Activated T-helper 9 cell treated with anti-CD3 and anti-CD28 coated beads, Interleukin-2, amount 50 U/mL, for 16 hours (primary cell): Measurements from ENCODE around the gene UBN2.
"Not testable (repeated sequence)": the region's sequence is repeated elsewhere in the genome, so short reads cannot be mapped to it uniquely, and the experiment has no call there.

Source experiments
- DNase-seq: peaks from one replicate; pipeline ENCODE4 v3.0.0-alpha.2; 2020; ENCODE audit warnings: low read depth

The UBN2 gene

DNA sequence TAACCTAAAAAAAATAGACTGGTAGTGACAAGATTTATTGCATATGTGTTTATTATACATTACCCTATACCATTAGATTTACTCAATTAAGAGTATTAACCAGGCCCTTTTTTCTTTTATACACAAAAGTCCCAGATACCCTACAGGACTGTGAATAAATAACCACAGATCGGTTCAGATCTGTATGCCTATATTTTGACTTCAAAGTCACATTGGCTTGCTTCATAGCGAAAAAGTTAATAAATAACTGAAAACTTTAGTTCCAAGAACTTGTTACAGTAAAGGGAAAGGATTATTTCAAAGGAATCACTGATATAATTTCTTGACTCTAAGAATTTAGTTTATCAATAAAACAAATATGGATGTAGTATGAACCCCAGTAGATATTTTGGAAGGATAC is 68.3 kb downstream of the UBN2 start:
- no peak for DNase-seq

DNA sequence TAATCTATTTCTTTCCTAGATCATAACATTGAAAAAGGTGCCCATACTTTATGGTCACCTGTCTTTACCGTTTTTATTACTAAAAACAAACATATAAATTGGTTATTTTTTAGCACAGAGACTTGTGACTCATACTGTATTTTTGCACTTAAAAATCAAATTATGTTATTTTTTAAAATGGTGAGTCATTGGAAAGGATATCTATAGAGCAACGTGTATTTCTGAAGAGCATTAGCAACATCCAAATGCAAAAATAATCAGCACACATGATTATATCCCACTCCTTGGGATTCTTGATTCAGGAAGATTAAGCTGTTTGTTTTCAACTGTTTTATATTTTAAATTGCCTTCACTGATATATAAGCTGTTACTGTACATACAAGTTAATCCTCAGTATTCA is 69.4 kb downstream of the UBN2 start:
- DNase-seq = no peak

- no peak for DNase-seq
Measured at GRCh38 chr7:139304517-139304916, 73.5 kb downstream of the UBN2 start.

GRCh38 chr7:139317939-139318505 is 87.0 kb downstream of the UBN2 start:
- no peak for DNase-seq

DNA sequence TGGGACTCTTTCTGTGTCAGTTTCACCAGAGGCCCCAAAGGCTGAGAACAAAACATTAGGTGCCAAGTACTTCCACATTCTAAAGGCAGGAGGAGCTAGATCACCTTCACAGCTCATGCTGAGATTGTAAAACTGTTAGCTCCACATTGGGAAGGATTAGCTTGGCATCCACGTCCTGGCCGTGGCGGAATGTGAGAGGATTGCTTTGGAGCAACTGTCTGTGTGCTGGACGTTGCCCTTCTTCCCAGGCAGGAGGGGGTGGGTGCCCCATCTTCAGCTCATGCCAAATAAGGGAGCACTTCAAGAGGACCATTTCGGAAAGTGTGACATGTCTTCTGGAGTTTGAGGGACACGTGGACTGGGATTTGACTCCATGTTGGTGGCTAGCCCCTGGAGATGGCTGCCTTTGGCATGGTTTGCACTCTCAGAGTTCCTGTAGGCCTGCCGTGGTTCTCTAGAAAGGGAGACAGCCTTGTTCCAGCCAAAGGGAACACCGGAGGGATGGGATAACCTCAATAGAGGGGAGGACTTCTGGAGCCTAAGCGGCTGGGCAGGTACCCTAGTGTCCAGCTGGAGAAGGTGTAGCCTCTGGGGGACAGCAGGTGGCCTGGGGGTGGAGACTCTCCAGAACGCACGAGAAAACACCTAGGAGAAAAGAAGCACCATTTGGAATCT is 90.2 kb downstream of the UBN2 start:
- no peak for DNase-seq

DNA sequence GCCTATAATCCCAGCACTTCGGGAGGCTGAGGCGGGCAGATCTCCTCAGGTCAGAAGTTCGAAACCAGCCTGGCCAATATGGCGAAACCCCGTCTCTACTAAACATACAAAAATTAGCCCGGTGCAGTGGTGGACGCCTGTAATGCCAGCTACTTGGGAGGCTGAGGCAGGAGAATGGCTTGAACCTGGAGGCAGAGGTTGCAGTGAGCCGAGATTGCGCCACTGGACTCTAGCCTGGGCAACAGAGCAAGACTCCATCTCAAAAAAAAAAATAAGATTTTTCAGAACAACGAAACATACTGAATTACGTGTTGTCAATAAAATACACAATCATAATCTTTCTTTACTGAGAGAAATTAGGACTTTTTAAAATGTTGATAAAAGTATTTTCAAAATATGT is 93.7 kb downstream of the UBN2 start:
- DNase-seq = not testable (repeated sequence)

GRCh38 chr7:139328375-139328774 is 97.3 kb downstream of the UBN2 start:
- no peak for DNase-seq

DNA sequence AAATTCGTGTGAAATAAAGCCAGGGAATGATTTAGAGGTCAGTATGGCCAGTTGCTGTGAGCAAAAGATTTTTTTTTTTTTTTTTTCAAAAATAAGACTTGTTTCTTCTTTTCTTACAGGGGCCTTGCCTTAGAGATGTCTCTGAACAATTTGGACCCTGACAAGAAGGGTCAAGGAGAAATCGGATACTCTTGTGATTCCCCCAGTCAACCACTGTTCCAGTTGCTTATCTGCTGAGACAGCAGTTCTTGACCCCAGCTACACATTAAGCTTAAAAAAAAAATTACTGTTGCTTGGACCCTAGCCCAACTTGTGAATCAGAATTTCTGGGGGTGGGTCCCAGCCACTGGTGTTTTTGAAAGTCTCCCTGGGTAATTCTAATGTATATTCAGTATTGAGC is 98.1 kb downstream of the UBN2 start:
- DNase-seq = no peak

DNA sequence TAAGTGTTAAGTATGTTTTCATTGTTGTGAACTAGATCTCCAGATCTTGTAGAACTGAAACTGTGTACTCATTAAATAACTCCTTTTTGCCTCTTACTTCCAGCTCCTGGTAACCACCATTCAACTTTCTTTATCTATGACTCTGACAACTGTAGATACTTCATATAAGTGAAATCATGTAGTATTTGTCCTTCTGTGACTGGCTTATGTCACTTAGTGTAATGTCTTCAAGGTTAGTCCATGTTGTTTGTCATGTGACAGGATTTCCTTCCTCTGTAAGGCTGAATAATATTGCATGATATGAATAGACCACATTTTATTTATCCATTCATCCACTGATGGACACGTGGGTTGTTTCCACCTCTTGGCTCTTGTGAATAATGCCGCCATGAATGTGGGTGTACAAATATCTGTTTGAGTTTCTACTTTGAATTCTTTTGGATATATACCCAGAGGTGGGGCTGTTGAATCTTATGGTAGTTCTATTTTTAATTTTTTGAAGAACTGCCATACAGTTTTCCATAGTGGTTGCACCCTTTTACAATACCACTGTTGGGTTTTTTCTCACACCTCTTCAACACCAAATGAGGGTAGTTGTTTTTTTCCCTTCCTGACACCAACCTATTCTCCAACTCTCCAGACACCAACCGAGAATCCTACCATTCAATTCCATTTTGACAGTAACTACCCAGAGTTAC is 99.4 kb downstream of the UBN2 start:
- DNase-seq = no peak

GRCh38 chr7:139332697-139333359 is 101.8 kb downstream of the UBN2 start:
- no peak for DNase-seq

- not testable (repeated sequence) for DNase-seq
Measured at GRCh38 chr7:139333443-139333842, 102.4 kb downstream of the UBN2 start.

- DNase-seq = no peak
Measured at GRCh38 chr7:139334399-139335150, 103.5 kb downstream of the UBN2 start.

DNA sequence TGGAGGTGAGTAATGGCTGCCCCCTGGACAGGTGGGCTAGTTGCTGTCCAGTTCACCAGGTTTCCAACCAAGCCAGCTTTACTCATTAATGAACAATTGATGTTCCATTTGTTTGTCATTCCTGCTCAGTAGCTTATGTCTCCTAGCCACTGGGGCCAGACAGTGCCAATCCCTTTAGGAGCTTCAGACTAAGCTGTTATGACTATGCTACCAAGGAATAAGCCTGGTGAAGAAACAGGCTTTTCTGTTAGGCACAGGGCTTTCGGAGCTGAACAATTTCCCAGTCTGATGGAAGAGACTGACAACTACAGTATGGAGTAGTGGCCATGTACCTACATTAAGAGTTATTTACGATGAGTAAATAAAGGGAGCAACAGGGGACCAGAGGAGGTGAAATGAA is 108.0 kb downstream of the UBN2 start:
- DNase-seq = no peak

DNA sequence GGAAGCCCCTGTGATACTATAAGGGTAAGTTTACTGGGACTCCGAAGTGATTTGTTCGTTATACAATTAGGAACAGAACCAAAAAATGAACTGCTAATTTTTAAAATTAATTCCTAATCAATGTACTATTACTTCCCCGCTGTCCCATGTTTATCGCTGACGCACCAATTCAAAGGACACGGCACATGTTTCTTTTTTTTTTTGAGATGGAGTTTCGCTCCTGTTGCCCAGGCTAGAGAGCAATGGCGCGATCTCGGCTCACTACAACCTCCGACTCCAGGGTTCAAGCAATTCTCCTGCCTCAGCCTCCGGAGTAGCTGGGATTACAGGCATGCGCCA is 108.6 kb downstream of the UBN2 start:
- DNase-seq = no peak

DNA sequence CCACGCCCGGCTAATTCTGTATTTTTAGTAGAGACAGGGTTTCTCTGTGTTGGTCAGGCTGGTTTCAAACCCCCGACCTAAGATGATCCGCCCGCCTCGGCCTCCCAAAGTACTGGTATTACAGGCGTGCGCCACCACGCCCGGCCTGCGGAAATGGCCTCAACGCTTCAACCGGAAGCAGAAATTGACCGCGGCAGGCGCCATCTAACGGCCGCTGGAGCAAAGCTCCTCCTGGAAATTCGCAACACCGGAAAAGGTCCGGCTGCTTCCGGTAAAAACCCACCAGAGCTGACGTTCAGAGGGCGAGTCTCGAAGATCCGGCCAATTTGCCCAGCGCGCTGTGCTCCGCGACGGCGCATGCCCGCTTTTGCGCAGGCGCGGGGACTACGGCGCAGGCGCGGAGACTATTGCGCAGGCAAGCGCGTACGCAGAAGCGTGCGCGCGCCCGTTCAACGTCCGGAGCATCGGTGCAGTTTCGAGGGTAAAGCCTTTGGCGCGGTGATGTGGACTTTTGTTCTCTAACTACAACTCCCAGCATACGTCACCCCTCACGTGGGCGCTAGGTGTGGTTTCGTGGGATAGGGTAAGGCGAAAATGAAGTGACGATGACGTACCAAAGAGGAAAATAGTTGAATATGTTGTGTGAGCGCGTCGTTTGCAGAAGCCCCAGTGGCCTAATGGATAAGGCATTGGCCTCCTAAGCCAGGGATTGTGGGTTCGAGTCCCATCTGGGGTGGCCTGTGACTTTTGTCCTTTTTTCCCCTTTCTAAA is 109.2 kb downstream of the UBN2 start:
- DNase-seq = peak; percentile 98

GRCh38 chr7:139340808-139341057 is 109.7 kb downstream of the UBN2 start:
- no peak for DNase-seq

DNA sequence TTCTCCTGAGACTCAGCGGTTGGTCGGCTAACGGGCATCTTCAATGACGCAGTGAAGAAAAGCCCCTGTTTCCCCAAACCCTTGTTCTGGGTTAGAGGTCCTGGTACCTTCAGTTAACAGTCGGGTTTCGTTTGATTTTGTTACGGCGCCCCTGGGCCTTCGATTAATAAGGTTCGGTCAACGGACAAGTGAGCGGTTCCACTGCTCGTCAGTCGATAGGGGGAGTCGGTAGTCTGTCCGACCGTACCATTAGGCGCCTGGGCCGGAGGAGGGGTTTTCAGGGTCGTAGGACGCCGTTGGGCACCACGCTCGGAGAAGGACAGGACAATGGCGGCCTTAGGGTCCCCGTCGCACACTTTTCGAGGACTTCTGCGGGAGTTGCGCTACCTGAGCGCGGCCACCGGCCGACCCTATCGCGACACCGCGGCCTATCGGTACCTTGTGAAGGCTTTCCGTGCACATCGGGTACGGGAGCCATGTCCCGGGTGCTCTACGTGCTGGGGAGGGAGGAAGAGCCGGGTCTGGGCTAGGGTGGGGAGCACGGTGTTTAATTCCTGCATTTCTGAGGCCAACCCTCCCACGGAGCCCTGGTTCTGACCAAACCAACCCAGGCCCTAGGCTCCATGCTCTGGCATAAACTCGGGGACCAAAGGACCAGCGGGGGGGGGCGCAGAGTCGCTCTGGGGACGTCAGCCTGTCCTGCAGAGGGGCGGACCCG is 110.2 kb downstream of the UBN2 start, which contains the start of gene FMC1:
FMC1 (plus strand) TSS at position 280 of the 718 bp plus-strand sequence; CDS start at position 328, 48 bp downstream.
- DNase-seq = peak; percentile 70

DNA sequence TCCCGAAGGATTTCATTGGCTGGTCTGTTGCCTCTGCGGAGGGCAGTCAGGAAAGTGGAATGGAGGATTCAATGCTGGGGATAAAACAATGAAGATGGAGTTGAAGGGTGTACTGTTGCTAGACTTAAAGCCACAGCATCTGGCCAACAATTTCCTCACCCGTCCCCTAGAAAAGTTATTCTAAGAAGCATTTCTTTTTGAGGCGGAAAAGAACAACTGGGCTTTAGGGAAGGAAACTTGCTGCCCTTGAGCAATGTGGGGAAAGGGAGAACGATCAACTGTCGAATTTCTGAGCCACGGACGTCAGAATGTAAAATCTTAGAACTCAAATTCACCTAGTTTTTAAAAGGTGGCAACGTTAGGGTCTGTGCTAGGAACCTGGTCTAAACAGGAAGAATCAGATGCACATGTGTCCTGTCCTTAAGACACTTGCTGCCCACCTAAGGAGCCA is 110.8 kb downstream of the UBN2 start:
- no peak for DNase-seq

DNA sequence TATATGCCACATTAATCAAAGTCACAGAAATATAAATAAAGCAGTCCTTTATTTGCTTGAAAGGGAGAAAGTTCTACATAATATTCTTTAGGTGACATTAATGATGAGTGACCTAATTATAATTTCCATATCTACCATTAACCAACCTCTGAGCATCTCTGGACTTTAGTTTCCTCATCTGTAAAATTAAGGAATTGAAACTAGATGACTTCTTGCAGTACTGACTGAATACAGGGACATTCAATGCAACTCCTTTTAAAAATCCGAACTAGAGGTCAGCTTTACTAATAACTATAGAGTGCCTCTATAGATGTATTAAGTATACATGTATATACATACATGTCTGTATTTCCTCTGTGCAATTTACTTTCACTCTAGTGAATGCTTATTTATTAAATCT is 114.0 kb downstream of the UBN2 start:
- DNase-seq = no peak

DNA sequence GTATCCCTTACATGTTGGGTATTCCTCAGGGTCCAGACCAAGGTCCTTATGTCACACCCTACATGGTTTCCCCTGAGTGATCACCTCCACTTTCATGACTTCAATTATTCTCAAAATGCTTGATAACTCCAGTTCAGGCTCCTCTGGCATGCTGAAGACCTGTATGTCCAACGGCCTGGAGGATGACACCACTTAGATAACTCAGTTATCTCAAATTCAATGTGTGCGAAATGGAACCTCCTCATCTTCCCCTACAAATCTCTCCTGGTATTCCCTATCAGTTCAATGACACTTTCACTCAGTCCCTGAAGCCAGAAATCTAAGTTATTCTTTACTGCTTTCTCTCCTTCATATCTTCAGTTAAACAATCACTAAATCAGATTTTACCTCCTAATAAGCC is 120.0 kb downstream of the UBN2 start:
- DNase-seq = no peak

GRCh38 chr7:139354729-139355128 is 123.7 kb downstream of the UBN2 start:
- DNase-seq = no peak
